Suprapubic skin (tissue), 4 donors: ENCODE data around the gene SPON2.

Experiments
- EP300 ChIP-seq: sonication (generic); formaldehyde crosslinking; IDR thresholded peaks from one replicate; pipeline ENCODE4 v1.6.1; 2017; ENCODE audit warnings: antibody characterized with exemption
- POLR2A ChIP-seq, 2 donors: fragments of 450-650 bp; IDR thresholded peaks; one replicate each; pipeline ENCODE4 v1.6.1; 2017; ENCODE audit warnings: antibody characterized with exemption in 2 of 2, mild to moderate bottlenecking in 2 of 2, moderate library complexity in 2 of 2
- POLR2AphosphoS5 ChIP-seq, 3 donors: sonication (generic); formaldehyde crosslinking; IDR thresholded peaks; one replicate each; pipeline ENCODE4 v1.6.1; 2017; ENCODE audit warnings: antibody characterized with exemption in 3 of 3
- TF ChIP-seq, protein P1 (sequence below), 2 donors: fragments of 200-600 bp in 1 of 2; fragments of 450-650 bp in 1 of 2; sonication (generic) in 1 of 2; IDR thresholded peaks; one replicate each; pipeline ENCODE4 v1.5.1; 2016 to 2019; ENCODE audit warnings: antibody characterized with exemption in 2 of 2, mild to moderate bottlenecking in 1 of 2, moderate library complexity in 1 of 2

DNA sequence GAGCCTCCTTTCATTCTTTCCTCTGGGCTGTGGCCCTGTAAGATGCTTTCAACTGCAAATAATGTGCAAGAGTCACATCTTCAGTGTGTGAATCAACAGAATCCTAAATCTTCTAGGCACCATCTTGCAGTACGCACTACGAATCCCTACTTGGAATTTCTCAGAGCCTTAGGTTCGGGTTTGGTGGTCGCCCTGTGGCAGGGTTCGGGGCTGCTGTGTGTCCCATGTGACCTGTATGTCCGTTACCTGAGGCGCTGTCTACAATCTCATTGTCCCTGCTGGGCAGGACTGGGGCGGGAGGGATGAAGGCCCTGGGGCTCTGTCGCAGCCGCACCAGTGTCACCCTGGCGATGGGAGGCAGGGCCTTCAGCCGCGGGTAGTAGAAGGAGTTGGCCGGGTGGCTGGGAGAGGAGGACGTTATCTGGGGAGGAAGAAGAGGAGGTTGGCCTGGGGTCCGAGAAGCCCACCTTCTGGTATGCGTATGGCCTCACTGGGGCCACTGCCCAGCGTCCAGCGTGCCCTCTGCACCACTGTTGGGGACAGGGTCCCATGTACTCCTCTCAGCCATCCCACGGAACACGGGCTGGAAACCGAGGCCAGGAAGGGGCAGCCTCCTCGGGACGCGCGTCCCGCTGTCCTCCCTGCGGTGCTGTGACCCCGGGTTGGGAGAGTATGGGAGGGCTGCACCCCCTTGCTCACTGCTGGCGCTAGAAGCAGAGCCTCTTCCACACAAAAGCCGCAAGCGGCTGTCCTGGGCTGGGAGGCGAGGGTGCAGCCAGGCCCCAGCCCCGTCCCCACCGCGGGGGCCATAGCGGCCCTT, 2.0 kb downstream of the SPON2 start:
- TF ChIP-seq, protein P1, sequence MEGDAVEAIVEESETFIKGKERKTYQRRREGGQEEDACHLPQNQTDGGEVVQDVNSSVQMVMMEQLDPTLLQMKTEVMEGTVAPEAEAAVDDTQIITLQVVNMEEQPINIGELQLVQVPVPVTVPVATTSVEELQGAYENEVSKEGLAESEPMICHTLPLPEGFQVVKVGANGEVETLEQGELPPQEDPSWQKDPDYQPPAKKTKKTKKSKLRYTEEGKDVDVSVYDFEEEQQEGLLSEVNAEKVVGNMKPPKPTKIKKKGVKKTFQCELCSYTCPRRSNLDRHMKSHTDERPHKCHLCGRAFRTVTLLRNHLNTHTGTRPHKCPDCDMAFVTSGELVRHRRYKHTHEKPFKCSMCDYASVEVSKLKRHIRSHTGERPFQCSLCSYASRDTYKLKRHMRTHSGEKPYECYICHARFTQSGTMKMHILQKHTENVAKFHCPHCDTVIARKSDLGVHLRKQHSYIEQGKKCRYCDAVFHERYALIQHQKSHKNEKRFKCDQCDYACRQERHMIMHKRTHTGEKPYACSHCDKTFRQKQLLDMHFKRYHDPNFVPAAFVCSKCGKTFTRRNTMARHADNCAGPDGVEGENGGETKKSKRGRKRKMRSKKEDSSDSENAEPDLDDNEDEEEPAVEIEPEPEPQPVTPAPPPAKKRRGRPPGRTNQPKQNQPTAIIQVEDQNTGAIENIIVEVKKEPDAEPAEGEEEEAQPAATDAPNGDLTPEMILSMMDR (IDR thresholded peaks at IDR 0.05) = no peak
- TF ChIP-seq POLR2AphosphoS5 (IDR thresholded peaks at IDR 0.05) (no peak), POLR2A (IDR thresholded peaks at IDR 0.05) (no peak), EP300 (no peak)
